ENCODE data around the gene PNPLA7. TPM values are rescaled to one million over a fixed set of nuclear protein-coding genes. Genes with fewer than 3 reads are reported as not detected.
"Not testable (repeated sequence)": the region's sequence is repeated elsewhere in the genome, so short reads cannot be mapped to it uniquely, and the experiment has no call there.

Gene PNPLA7
- total RNA-seq, 1 donor from 2014 or later = 3.9 TPM

GRCh38 chr9:137520614-137521404 is 29.4 kb downstream of the PNPLA7 start:
- peaks cover 2% of the 10 kb centered on the region for H3K27me3 Mint-ChIP-seq (ENCODE audit: unreplicated experiment)
- H3K4me3 Mint-ChIP-seq (ENCODE audit: unreplicated experiment) = no peak overlapping the region
- H3K4me1 Mint-ChIP-seq (ENCODE audit: unreplicated experiment) = no peaks in the 10 kb centered on the region
- no peaks in the 10 kb centered on the region for H3K9me3 Mint-ChIP-seq (ENCODE audit: unreplicated experiment)
- no peak for DNase-seq (ENCODE audit: low spot score)
- no peak overlapping the region for H3K27ac Mint-ChIP-seq (ENCODE audit: unreplicated experiment)
- no peak for TF ChIP-seq CTCF (IDR thresholded peaks at IDR 0.05; ENCODE audit: unreplicated experiment)
- H3K36me3 Mint-ChIP-seq (ENCODE audit: low read depth, unreplicated experiment) = peaks cover 4% of the 10 kb centered on the region

- no peak for DNase-seq (ENCODE audit: low spot score)
- Mint-ChIP-seq H3K36me3 (ENCODE audit: low read depth, unreplicated experiment) (peaks cover 4% of the 10 kb centered on the region), H3K27ac (ENCODE audit: unreplicated experiment) (no peak overlapping the region), H3K9me3 (ENCODE audit: unreplicated experiment) (no peaks in the 10 kb centered on the region), H3K27me3 (ENCODE audit: unreplicated experiment) (peaks cover 2% of the 10 kb centered on the region), H3K4me1 (ENCODE audit: unreplicated experiment) (no peaks in the 10 kb centered on the region), H3K4me3 (ENCODE audit: unreplicated experiment) (no peak overlapping the region)
- TF ChIP-seq CTCF (IDR thresholded peaks at IDR 0.05; ENCODE audit: unreplicated experiment) = no peak
These were observed 30.6 kb downstream of the PNPLA7 start for GRCh38 chr9:137519553-137519952.

- H3K4me1 Mint-ChIP-seq (ENCODE audit: unreplicated experiment); H3K36me3 Mint-ChIP-seq (ENCODE audit: low read depth, unreplicated experiment); H3K27me3 Mint-ChIP-seq (ENCODE audit: unreplicated experiment); H3K9me3 Mint-ChIP-seq (ENCODE audit: unreplicated experiment); H3K4me3 Mint-ChIP-seq (ENCODE audit: unreplicated experiment); DNase-seq (ENCODE audit: low spot score); H3K27ac Mint-ChIP-seq (ENCODE audit: unreplicated experiment): not testable (repeated sequence)
These were observed 31.3 kb downstream of the PNPLA7 start for GRCh38 chr9:137518661-137519459.

- TF ChIP-seq CTCF (IDR thresholded peaks at IDR 0.05; ENCODE audit: unreplicated experiment) = no peak
- no peak for DNase-seq (ENCODE audit: low spot score)
These were observed 33.9 kb downstream of the PNPLA7 start for GRCh38 chr9:137516144-137516917.

GRCh38 chr9:137515338-137515724 is 34.9 kb downstream of the PNPLA7 start:
- TF ChIP-seq CTCF (IDR thresholded peaks at IDR 0.05; ENCODE audit: unreplicated experiment) = no peak
- H3K36me3 Mint-ChIP-seq (ENCODE audit: low read depth, unreplicated experiment) = peaks cover 15% of the 10 kb centered on the region
- no peak overlapping the region for H3K27ac Mint-ChIP-seq (ENCODE audit: unreplicated experiment)
- H3K9me3 Mint-ChIP-seq (ENCODE audit: unreplicated experiment) = no peaks in the 10 kb centered on the region
- H3K4me1 Mint-ChIP-seq (ENCODE audit: unreplicated experiment) = no peaks in the 10 kb centered on the region
- peaks cover 4% of the 10 kb centered on the region for H3K27me3 Mint-ChIP-seq (ENCODE audit: unreplicated experiment)
- no peak overlapping the region for H3K4me3 Mint-ChIP-seq (ENCODE audit: unreplicated experiment)
- DNase-seq (ENCODE audit: low spot score) = no peak

More at GRCh38 chr9:137516144-137516917, 33.9 kb downstream of the PNPLA7 start:
- Mint-ChIP-seq H3K4me3 (ENCODE audit: unreplicated experiment) (no peak overlapping the region), H3K27ac (ENCODE audit: unreplicated experiment) (no peak overlapping the region), H3K4me1 (ENCODE audit: unreplicated experiment) (no peaks in the 10 kb centered on the region), H3K9me3 (ENCODE audit: unreplicated experiment) (no peaks in the 10 kb centered on the region), H3K27me3 (ENCODE audit: unreplicated experiment) (peaks cover 4% of the 10 kb centered on the region), H3K36me3 (ENCODE audit: low read depth, unreplicated experiment) (peaks cover 16% of the 10 kb centered on the region)
